NOMO-1 treated with dmso at 0.1 percent for 144 hours (cell line): ENCODE measurements around the gene PDLIM1.
A peak's percentile ranks its signal among the peaks of the same experiment; 100 is the strongest.

Experiments used
- DNase-seq: peaks from one replicate; lab custom pipeline; 2025; ENCODE audit not compliant: unreplicated experiment; lab: John Stamatoyannopoulos, UW

The PDLIM1 gene

DNA sequence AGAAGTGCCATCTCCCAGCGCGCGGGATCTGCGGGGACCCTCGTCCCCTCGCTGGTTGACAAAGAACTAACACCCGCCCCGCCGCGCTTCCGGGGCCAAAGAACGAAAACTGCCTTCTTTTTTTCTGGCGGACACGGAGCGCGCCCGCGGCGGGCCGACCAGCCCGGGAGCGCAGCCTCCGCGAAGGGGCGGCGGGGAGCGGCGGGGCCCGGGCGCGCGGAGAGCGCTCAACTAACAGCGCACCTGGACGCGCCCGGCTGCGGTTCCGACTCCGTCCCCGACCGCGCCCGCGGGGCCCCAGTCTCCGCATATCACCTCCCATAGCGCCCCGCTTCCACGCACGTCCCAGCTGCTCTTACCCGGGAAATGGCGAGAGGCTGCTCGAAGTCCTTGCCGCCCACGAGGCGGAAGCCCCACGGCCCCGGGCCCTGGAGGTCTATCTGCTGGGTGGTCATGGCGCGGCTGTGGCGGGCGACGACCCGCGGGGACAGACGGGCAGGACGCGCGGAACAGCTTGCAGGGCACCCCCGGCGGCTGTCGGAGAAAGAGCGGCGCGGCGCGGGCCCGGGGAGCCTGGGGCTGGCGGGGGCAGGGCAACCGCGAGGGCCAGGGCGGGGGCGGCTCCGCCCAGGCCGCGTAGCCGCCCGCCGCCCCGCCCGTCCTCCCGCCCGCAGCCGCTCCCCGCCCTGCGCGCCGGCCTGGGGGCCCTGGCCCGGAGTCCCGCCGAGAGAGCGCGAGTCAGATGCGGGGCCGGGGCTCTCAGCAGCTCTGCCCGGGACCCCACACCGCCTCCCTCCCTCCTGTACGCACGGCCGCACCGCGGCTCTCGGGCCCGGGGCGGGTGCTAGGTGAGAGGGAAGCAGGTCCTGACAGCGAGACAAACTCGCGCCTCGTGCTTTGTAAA lies at the start of gene PDLIM1:
Gene PDLIM1 (minus strand): TSS at position 543 of the 904 bp plus-strand sequence. CDS start 88 bp downstream, at position 455.
- DNase-seq = peak; percentile 56

DNA sequence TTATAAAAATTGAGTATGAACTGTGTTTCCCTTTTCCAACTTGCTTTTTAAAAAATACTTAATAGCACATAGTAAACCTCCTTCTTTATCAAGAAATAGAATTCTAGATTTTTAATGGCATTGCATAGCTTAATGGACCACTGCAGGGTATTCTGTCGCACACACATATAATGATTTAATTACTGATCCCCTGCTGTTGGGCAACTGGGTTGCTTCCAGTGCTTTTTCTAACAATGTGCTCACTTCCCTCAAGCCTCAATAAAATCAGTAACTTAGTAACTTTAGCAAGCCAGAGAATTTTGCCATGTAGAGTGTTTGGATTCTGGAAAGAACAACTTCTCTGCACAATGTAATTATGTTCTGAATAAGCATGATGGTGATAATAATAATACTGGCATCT lies 49.1 kb upstream of the PDLIM1 start:
- no peak for DNase-seq

- no peak for DNase-seq
Measured at GRCh38 chr10:95337423-95338160, 46.8 kb upstream of the PDLIM1 start.

- DNase-seq = no peak
Measured at GRCh38 chr10:95336702-95337101, 45.9 kb upstream of the PDLIM1 start.

DNA sequence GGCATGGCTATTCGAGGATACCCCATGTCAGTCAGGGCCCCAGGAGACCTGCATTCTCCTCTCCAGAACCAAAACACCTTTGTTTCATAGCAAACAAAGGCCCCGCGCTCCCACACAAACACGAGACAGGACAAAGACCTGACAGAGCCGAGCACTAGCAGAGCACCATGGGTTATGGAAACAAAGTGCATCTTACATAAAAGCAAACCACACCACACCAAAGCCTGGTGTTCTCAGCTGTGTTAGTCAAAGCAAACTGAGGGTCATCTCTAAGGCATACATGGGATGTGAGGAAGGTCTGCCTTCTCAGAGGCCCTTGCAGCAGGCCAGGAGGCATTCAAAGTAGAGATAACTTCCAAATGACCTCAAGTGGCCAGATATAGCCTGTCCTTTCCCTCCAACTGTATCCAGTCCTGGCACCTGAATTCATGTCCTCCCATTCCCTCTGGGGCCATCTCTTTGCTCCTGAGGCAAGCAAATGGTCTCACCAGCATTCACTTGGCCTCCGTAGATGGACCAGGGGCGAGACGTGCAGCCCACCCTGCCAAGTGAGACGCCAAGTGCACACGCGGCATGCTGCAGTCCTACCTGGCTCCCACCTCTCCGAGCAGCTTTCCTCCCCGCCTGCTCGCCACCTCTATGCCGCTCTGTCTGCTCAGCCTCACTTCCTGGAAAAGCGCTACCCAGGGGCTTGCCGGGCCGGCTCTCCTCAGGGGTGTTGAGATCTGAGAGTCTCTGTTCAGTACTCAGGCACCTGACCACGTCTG lies 45.3 kb upstream of the PDLIM1 start:
- no peak for DNase-seq

GRCh38 chr10:95334805-95335144 lies 44.0 kb upstream of the PDLIM1 start:
- no peak for DNase-seq

GRCh38 chr10:95333997-95334804 lies 43.4 kb upstream of the PDLIM1 start:
- DNase-seq = no peak

- no peak for DNase-seq
Measured at GRCh38 chr10:95332666-95333249, 42.0 kb upstream of the PDLIM1 start.

DNA sequence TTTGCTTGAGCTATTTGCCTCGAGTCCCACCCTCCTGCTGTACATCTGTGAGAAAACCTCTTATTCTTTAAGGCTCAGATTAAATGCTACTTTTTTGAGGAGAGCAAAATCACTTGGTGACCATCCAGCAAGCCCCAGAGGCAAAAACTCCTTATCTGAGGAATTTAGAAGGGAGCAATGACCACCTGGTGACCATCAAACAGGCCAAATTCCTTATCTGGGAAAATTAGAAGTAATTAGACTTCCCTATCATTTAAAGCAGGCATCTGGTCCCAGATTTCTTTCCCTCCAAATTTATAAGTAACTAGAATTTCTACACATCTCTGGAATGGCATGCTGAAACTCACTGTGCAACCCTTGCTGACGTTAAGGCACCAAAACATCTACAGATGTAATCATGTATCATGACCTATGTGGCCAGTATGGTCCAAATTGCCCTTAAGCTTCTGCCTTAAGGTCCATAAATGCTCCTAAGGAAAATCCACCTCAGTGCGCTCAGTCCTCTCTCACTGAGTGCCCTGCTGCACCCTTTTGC lies 40.9 kb upstream of the PDLIM1 start:
- no peak for DNase-seq

DNA sequence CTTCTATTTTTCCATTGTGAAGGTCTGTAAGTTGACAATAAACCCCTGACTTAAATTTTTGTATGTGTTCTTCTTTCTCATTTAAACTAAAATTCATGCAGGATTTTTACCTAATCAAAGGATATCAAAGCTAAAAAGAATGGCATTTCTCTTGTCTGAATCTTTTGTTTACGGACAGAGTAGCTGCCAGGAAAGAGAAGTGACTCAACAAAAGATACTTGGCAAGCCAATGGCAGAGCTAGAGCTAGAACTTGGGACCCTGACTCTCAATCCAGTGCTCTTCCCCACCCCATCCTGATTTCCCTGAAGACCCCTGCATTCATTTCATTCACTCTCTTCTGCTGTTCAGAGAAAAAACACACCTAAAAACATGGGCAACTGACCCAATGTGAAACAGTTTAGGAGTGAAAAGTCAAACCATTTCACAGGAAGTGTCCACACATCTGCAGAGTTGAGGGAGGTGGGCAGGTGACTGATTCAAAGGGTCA lies 40.2 kb upstream of the PDLIM1 start:
- DNase-seq = no peak

- no peak for DNase-seq
Measured at GRCh38 chr10:95329296-95329695, 38.5 kb upstream of the PDLIM1 start.

- DNase-seq = no peak
Measured at GRCh38 chr10:95328013-95328412, 37.2 kb upstream of the PDLIM1 start.

GRCh38 chr10:95327367-95327766 lies 36.6 kb upstream of the PDLIM1 start:
- DNase-seq = no peak

GRCh38 chr10:95326396-95326795 lies 35.6 kb upstream of the PDLIM1 start:
- DNase-seq = no peak

GRCh38 chr10:95325863-95326262 lies 35.1 kb upstream of the PDLIM1 start:
- DNase-seq = no peak

DNA sequence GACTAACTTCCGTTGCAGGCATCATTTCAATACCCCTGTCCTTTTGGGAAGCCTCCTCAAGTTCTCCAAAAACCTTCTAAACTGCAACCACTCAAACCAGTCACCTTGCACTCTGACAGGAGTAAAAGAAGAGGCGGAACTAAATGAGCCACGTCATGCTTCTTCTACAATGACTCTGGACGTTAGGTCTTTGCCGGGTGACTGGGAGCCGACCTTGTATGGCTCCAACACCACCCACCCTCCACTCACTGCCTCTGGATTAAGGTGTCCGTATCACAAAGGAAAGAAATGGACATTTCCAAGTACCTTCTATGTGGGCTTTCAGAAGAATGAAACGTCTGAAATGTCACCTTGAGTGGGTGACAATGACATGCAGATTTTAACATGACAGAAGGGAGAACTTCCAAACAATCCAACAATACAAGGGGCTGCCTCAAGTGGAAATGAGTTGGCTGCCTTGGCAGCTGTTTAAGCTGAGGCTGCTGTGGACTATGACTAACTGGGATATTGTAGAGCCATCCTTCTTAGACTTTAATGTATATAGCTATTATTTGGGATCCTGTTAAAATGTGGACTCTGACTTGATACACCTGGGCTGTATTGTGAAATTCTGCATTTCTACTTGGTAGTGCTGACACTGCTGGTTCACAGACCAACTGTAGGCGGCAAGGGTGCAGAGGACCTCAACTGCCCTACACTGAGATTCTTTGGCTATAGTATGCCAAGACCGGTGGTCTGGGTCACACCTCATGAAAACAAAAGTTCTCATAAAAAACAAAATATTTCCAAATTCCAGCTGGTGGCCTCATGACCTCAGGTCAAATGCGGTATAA lies 33.8 kb upstream of the PDLIM1 start:
- no peak for DNase-seq

DNA sequence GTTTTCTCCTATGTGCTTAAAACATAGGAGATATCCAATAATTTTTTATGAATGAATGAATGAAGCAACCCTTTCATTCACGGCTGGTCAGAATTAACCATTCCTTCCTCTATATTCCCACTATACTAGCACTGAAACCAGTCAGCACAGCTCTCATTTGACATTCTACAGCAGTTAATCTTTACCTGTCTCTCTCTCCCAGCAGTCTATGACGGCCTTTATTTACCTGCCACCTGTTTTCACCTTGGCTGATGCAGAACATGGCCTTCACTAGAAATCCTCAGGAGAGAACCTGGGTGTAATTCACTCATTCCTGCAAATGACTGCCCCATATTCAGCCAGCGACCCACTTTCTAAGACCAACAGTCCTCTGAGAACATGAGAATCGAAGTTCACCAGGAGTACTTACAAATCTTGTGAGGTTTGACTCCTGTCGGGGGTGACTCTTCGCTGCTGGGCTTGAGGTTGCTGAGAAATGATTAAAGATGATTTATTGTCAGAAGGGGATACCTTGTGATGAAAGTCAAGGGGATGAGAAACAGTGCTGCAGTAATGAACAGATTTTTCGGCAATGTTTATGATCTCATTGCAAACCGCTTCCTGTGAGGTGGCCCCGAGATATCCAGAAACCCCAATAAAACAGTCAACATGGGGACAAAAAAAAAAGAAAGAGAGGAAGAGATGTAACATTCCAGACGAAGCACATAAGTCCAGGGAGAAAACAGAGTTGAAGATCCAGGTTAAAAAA lies 30.9 kb upstream of the PDLIM1 start:
- DNase-seq = no peak

DNA sequence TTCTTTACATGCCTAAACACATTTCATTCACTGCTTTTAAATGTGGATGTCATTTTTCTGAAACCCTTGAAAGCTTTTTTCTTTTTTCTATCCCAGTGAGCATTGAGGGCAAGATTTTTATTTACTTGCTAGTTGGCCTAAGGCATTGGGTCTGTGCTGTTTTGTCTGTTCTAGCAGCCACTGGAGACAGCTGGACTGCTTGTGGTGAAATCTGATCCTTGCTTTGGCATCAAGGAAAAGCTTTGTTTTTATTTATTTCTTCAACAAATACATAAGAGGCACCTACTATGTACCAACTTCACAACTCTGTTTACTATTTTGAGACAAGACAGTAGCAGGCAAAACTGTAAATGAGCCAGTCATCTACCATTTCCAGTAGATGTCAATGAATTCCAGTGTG lies 28.4 kb upstream of the PDLIM1 start:
- DNase-seq = no peak
